WI38 (cell line): ENCODE data around the gene DUSP14.
A peak's percentile ranks its signal among the peaks of the same experiment; 100 is the strongest.
"Not testable (repeated sequence)": the region's sequence is repeated elsewhere in the genome, so short reads cannot be mapped to it uniquely, and the experiment has no call there.

ENCODE experiments used
- H3K4me3 ChIP-seq: 2 replicates; pipeline ENCODE4 v1.5.1; 2011; ENCODE audit warnings: low read depth, mild to moderate bottlenecking, control low read depth, low read length
- TF ChIP-seq, protein P1 (sequence below): IDR thresholded peaks from 2 replicates; pipeline ENCODE4 v1.5.1; 2012; ENCODE audit warnings: low read depth, mild to moderate bottlenecking, control low read depth, low read length

Gene DUSP14

DNA sequence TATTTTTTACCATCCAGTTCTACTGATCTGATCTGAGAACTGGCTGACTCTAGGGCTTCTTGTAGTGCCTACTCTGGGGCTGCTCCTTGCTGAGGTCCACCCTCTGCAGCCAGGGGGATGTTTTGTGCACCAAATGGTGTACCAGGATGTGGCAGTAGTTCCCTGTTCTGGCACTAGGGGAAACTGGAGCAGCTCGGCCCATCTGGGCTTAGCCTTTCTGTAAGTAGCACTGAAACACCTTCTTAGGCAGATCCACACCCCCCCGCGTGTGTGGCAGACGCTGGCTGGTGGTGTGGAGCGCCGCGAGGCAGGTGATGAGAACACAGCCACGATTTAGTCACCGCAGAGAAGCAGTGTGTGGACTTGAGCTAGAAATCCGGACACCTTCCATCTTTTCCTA is 17.0 kb downstream of the DUSP14 start:
- H3K4me3 ChIP-seq = no peak overlapping the region
- TF ChIP-seq, protein P1, sequence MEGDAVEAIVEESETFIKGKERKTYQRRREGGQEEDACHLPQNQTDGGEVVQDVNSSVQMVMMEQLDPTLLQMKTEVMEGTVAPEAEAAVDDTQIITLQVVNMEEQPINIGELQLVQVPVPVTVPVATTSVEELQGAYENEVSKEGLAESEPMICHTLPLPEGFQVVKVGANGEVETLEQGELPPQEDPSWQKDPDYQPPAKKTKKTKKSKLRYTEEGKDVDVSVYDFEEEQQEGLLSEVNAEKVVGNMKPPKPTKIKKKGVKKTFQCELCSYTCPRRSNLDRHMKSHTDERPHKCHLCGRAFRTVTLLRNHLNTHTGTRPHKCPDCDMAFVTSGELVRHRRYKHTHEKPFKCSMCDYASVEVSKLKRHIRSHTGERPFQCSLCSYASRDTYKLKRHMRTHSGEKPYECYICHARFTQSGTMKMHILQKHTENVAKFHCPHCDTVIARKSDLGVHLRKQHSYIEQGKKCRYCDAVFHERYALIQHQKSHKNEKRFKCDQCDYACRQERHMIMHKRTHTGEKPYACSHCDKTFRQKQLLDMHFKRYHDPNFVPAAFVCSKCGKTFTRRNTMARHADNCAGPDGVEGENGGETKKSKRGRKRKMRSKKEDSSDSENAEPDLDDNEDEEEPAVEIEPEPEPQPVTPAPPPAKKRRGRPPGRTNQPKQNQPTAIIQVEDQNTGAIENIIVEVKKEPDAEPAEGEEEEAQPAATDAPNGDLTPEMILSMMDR = peak; percentile 61

DNA sequence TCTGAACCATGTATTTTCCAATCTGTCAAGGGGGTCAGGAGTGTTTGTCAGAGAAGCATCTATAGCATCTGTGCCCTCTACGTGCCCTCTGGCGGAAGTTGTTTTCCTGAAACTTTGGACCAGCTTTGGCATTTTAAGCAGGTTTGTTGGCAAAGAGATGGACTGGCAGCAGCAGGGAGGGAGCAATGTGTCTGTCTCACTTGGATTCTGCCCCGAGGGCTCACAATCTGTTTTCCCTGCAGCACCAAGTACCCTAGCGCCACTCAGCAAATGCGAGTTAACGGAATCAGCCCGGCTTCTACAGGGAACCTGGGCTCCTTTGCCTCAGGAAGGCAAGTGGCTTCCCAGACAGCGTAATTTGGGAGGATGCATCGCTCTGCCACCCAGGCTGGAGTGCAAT is 17.4 kb downstream of the DUSP14 start:
- no peak overlapping the region for H3K4me3 ChIP-seq
- TF ChIP-seq, protein P1 = no peak

DNA sequence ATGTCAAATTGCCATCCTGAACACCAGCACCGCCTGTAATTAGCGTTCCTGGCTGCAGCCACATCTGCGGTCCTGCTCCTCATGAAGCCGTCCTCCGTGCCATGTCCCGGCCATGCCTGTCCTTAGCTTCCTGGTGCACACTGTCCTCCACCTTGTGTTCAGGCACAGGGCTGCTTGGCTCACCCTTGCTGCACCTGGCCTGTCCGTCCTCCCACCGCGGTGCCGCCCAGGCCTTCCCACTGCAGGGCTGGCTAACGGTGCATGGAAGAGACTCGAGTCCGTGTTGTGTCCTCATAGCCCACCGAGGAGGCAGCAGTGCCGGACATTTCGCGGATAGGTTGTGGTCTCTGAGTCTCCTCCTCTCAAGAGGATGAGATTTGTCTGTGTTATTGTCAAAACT is 20.4 kb downstream of the DUSP14 start:
- TF ChIP-seq, protein P1 = no peak
- H3K4me3 ChIP-seq = no peak overlapping the region

DNA sequence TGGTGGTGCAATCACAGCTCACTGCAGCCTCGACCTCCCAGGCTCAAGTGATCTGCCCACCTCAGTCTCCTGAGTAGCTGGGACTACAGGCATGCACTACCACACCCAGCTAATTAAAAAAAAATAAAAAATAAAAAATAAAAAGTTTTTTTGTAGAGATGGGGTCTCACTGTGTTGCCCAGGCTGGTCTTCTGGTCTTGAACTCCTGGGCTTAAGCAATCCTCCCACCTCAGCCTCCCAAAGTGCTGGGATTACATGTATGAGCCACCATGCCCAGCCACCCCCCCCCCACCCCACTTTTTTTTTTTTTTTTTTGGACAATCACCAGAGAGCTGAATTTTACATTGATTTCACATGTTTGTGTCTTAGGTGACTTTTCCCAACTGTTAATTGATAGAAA is 22.0 kb downstream of the DUSP14 start:
- H3K4me3 ChIP-seq = not testable (repeated sequence)

DNA sequence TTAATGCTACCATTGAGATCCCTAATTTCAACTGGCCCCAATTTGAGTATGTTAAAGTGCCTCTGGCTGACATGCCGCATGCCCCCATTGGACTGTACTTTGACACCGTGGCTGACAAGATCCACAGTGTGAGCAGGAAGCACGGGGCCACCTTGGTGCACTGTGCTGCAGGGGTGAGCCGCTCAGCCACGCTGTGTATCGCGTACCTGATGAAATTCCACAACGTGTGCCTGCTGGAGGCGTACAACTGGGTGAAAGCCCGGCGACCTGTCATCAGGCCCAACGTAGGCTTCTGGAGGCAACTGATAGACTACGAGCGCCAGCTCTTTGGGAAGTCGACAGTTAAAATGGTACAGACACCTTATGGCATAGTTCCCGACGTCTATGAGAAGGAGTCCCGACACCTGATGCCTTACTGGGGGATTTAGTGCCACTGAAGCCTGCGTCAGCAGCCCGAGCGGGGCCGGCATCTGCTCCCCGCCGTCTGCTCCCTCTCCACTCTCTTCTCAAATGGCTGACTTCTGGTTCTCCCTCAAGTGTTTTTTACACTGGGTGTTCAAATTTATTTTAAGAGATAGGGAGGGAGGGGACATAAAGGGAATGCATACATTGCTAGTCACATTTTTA is 22.9 kb downstream of the DUSP14 start:
- no peak overlapping the region for H3K4me3 ChIP-seq
- TF ChIP-seq, protein P1 = no peak

DNA sequence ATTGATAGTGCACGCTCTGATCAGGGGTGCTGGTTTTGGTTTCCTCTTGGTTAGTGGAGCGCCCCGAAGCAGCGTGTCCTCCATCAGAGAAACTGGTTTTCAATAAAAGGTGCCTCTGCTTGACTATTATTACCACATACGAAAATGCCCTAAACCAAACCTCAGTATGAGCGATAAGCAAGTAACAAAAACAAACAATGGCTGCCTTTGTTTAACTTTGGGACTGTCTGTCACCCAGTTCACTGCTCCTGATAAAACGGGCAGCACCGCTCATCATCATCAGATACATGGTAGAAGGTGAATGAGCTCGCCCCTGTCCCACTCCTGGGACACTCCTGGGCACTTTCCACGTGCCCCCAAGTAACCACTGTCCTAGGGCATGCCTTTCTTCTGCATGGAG is 24.0 kb downstream of the DUSP14 start:
- TF ChIP-seq, protein P1 = no peak
- H3K4me3 ChIP-seq = no peak overlapping the region

DNA sequence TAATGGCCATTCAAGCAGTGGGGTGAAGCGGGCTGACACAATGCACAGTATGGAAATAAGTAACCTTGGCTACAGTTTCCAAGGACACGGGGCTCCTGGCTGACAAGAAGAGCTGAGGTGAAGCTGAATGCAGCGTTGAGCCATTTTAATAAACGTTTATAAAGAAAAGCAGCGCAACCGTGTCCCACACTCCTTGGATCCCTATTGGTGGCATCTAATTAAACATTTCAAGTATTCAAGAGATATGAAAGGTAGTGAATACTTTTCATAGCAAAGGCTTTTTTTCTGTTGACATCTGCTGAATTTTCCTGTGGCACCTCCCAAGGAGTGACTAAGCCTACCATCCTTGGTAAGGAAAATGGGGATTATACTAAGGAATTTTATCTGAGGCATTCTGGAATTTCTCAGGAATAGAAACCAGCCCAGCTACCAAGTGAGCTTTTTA is 26.5 kb downstream of the DUSP14 start:
- no peak overlapping the region for H3K4me3 ChIP-seq
- TF ChIP-seq, protein P1 = no peak

DNA sequence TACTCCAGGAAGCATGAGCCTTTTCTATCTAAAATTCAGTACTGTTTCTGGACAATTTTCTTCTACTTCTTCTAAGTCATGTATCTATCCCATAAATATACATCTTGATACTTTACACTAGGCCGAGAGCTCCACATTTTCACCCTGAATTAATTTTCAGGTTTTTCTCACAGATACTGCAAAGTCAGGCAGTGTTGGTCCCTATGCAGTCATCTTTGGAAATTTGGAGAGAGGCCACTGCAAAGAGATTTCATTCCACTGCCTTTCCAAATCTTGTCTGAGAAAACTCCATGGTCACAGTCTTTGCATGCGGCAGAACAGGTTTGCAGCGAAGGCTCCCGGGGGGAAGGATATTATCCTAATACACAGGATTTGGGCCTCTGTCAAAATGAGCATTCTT is 28.2 kb downstream of the DUSP14 start:
- TF ChIP-seq, protein P1 = no peak
- no peak overlapping the region for H3K4me3 ChIP-seq
